Stimulated activated CD8-positive, alpha-beta memory T cell treated with anti-CD3 and anti-CD28 coated beads, Interleukin-4, amount 100 ng/mL, for 4 hours (primary cell): ENCODE measurements around the gene UTP3.
A peak's percentile ranks its signal among the peaks of the same experiment; 100 is the strongest.
"Not testable (repeated sequence)": the region's sequence is repeated elsewhere in the genome, so short reads cannot be mapped to it uniquely, and the experiment has no call there.

ENCODE experiments used
- DNase-seq, 2 donors: peaks; one replicate each; pipeline ENCODE4 v3.0.0-alpha.2; 2020; ENCODE audit warnings: low read depth in 2 of 2, low spot score in 1 of 2

The UTP3 gene

GRCh38 chr4:70714079-70714887 is 26.0 kb downstream of the UTP3 start:
- DNase-seq, result no peak

- DNase-seq, result no peak
These were observed 26.8 kb downstream of the UTP3 start for GRCh38 chr4:70715097-70715496.

DNA sequence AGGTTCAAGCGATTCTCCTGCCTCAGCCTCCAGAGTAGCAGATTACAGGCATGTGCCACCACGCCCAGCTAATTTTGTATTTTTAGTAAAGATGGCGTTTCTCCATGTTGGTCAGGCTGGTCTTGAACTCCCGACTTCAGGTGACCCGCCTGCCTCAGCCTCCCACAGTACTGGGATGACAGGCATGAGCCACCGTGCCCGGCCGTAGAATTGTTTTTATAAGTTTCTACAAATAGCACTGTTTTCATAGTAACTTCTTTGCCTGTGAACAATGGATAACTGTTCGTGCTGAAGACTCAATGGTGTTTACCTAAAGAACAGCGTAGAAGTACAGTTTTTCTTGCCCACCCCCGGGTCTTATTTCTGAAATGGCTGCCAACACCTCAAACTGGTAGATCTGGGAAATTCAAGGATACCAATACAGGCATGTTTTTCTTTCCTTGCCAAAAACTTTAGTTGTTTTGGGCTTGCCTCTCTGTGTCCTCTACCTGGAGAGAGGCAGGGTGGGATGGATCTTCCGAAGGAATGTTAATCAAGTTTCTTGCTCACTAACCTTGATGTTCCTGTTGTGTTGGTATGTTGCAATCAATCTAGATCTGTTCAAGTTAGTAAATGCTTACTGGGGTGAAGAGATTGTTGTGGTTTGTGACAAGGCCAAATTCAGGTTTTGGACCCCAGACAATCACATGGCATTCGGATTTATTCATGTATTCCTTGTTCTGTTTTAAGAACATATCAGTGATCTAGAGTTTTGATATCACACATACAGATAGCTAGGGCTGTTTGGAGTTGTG is 30.7 kb downstream of the UTP3 start:
- no peak for DNase-seq

DNA sequence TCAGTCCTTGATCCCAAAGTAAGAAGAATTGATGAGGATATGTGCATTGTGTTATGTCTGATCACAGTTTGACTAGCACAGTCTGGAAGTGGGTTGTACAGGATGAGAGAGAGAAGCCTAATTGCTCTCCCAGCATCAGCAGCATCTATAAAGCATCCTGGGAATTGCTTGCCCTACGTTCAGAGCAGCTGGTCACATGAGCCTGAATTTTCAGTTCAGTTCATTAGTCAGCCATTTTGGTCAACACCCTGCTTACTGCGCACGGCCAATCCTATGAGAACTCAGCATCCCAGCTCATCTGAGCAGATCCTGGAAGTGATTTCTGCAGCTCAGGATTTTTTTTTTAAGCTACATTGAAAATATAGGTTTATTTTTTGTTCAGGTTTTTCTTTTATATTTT is 33.4 kb downstream of the UTP3 start, which contains the start of gene RUFY3:
RUFY3 (plus strand) TSS at position 218 of the 400 bp plus-strand sequence. CDS start 610 bp downstream, outside the sequence.
- DNase-seq, result no peak

GRCh38 chr4:70722199-70722791 is 34.0 kb downstream of the UTP3 start:
- peak in 1 of 2 donors; percentile 37 for DNase-seq

DNA sequence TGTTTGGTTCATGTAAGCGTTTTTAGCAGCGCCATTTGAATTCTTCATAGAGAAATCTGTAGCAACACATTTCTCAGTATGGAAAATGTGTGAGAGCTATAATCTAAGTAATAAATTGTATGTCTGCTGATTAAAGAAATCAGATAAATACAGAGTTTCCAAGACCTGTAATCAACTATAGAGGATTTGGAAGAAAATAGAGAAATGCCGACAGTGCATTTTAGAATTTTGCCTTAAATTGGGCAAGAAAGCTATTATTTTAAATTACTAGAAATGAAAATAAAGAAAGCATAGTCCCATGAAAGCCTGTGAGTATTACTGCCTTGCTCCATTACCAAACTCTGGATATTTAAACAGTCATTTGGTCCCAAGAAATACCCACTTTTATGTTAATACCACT is 36.1 kb downstream of the UTP3 start:
- no peak for DNase-seq

DNA sequence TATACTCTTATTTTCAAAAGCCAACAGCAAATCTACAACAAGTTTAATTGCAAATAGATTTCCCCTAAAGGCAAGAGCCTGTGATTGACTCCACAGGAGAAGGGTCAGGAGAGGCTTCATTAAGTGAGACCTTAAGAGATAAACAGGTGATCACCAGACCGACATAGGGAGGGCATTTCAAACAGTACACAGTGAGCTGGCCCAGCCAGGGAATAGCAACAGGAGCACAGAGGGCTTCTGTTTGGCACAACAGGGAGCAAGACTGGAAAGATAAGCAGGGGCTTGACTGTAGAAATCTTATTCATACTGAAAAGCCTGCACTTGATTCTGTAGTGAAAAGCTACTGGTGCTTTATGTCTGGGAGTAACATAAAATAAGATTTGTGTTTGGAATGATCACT is 37.3 kb downstream of the UTP3 start:
- DNase-seq, result no peak

GRCh38 chr4:70726515-70726914 is 38.2 kb downstream of the UTP3 start:
- DNase-seq, result not testable (repeated sequence)

DNA sequence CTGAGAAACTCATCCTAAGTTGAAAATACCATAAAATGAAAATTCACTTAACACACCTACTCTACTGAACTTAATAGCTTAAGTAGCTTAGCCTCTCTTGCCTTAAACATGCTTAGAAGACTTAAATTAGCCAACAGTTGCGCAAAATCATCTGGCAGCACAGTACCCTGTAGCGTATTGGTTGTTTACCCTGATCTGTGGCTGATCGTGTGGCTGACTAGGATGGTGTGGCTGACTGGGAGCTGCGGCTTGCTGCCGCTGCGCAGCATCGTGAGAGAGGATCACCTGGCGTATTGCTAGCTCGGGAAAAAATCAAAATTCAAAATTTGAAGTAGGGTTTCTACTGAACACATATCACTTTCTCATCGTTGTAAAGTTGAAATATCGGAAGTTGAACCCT is 39.8 kb downstream of the UTP3 start:
- no peak for DNase-seq

DNA sequence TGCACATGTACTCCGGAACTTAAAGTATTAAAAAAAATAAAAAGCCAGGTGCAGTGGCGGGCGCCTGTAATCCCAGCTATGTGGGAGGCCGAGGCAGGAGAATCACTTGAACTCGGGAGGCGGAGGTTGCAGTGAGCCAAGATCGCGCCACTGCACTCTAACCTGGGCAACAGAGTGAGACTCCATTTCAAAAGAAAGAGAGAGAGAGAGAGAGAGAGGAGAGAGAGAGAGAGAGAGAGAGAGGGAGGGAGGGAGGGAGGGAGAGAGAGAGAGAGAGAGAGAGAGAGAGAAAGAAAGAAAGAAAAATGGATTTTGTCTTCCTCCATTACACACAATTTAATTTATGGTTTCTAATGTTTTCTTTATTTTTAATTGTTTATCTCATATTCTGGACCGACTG is 44.5 kb downstream of the UTP3 start:
- not testable (repeated sequence) for DNase-seq

GRCh38 chr4:70734168-70734954 is 46.0 kb downstream of the UTP3 start:
- DNase-seq, result no peak

DNA sequence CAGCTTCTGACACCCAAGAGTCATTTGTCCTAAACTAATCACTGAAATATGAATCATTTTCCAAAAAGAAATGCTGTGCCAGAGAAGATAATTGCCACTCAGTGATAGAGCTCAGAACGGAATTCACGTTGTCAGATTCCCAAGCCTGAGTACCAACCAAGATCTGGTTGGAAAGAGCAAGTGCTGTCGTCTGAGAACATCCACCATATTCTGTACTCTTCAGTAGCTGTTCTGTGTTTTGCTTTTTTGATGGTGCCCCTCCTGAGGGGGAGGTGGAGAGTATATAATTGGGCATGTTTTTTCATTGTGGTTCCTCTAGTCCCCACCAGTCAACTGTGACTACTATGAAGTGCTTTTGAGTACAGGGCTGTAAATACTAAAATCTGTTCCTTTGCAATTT is 46.6 kb downstream of the UTP3 start:
- no peak for DNase-seq

DNA sequence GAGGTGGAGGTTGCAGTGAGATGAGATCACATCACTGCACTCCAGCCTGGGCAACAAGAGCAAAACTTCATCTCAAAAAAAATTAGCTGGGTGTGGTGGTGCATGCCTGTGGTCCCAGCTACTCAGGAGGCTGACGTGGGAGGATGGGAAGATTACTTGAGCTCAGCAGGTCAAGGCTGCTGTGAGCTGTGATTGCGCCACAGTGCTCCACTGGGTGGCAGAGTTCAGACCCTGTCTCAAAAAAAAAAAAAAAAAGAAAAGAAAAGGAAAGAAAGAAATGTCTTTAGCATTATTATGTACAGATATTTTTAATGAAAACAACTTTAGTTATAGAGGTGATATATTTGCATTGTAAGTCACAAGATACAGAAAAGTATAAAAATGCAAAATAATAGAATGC is 47.6 kb downstream of the UTP3 start:
- peak in 1 of 2 donors; percentile 14 for DNase-seq

DNA sequence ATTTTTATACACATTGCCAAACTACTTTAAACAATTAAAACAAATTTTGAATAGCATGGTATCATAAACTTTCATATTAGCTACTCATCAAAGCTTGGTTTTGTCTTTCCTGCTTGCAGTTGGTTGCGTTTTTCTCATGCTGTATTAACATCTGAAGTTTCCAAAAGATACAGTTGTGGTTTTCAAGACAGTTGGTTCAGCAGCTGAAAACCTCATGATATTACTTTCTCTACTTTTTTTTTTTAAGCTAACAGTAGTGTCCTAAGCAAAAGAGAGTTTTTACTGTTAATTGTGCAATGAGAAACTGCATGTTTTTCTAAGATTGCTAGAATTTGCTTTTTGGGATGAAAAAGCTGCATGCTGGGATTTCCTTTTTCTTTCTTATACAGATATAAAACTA is 48.7 kb downstream of the UTP3 start:
- DNase-seq, result no peak

- DNase-seq, result no peak
These were observed 49.1 kb downstream of the UTP3 start for GRCh38 chr4:70737409-70737808.

- DNase-seq, result no peak
These were observed 51.4 kb downstream of the UTP3 start for GRCh38 chr4:70739496-70740337.
